GM18508 (cell line): ENCODE measurements around the gene CNIH2.
A peak's percentile ranks its signal among the peaks of the same experiment; 100 is the strongest.
"Not testable (repeated sequence)": the region's sequence is repeated elsewhere in the genome, so short reads cannot be mapped to it uniquely, and the experiment has no call there.

Source experiments
- ATAC-seq: cut with Tn5 transposase; IDR thresholded peaks from one replicate; pipeline ENCODE4 v1.9.1; 2021; ENCODE audit warnings: moderate number of reproducible peaks; ENCODE audit not compliant: insufficient read depth, unreplicated experiment

The CNIH2 gene

GRCh38 chr11:66288671-66289547, 10.9 kb downstream of the CNIH2 start, which contains the start of gene YIF1A:
TSS of gene YIF1A (minus strand) at chr11:66289143. CDS start at chr11:66288985, 158 bp downstream.
- ATAC-seq, result peak; percentile 72

DNA sequence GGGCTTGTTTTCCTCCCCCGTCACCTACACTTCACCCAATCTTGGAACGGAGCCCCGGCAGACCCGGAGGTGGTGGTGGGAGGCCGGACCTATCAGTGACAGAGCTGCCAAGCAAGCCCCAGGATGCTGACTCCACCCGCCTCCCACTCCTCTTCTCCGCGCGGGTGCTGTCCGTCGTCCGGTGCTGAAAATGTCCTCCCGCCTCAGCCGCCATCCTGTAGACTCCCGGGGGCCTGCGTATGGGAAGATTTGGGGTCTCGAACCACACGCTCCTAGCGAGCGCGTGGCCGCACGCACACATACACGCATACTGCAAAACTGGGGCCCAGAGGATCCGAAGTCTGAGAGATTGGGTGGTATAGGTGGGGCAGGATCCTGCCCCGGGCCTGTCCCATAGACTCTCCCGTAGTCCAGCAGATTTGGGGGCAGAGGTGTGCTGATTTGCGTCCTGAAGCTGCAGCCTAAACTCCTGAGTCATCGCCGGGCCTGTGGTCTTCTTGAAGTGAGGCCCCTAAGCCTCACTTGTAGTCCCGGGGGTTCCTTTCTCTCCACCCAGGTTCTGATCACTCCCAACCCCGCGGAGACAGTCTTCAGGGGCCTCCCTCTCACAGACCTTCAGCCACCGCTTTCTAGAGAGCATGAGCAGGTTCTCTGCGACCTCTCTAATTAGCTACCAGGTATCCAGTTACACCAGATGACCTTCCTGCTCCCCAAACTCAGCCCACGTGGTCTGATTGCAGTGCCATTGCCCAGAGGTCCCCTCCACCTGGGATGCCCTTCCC, 11.8 kb downstream of the CNIH2 start:
- peak; percentile 11 for ATAC-seq

GRCh38 chr11:66290330-66290621, 12.3 kb downstream of the CNIH2 start:
- no peak for ATAC-seq

DNA sequence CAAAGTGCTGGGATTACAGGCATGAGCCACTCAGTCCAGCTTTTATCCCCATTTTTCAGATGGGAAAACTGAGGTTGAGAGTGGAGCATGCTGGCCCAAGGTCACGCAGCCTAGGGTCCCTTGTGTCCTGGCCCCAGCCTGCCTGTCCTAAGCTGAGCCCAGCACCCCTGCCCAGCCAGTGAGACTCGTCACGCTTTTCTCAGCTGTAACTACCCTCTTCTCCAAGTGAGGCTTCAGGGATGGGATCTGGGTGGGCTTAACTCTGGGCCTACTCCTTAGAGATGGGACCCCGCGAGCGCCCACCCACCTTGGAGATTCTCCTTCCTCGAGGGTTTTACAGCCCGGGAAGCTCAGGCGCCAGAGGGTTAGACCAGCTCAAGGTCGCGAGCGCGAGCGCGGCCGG, 13.3 kb downstream of the CNIH2 start:
- no peak for ATAC-seq

DNA sequence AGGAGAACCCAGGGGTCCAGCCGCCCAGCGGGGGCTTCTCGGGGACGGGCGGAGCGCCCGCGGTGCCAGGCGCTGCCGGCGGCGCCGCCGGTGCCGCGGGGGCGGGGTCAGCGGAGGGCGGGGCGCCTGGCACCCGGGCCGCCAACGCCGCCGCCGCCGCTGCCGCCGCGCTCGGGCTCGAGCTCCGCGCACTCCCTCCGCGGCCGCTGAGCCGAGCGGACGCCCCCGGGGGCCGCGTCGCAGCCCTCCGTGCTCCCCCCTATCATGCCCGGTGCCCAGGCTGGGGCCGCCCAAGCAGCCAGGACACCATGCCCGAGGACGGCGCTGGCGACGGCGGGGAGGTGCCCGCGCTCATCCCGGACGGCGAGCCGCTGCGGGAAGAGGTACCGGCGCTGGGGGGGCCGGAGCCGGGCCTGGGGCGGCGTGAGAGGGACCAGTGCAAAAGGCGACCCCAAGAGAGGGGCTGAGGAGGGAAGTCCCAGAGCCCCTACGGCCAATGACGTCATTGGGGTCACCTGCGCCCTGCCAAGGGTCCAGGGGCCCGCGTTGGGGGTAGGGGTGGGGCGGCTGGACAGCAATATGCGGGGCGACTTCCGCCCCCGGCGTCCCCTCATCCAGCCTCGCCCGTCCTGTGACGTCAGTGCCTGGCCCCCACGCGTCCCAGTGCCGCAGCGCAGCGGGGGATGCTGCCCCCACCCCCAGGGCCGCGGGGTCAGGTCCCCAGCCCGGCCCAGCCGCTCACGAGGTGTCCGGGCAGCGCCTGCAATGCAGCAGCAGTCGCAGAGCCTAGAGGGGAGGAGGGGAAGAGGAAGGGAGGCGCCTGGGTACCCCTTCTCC, 13.9 kb downstream of the CNIH2 start, which contains the start of gene TMEM151A:
TMEM151A (plus strand) TSS at position 189 of the 837 bp plus-strand sequence; CDS start at position 309, 120 bp downstream.
- no peak for ATAC-seq

DNA sequence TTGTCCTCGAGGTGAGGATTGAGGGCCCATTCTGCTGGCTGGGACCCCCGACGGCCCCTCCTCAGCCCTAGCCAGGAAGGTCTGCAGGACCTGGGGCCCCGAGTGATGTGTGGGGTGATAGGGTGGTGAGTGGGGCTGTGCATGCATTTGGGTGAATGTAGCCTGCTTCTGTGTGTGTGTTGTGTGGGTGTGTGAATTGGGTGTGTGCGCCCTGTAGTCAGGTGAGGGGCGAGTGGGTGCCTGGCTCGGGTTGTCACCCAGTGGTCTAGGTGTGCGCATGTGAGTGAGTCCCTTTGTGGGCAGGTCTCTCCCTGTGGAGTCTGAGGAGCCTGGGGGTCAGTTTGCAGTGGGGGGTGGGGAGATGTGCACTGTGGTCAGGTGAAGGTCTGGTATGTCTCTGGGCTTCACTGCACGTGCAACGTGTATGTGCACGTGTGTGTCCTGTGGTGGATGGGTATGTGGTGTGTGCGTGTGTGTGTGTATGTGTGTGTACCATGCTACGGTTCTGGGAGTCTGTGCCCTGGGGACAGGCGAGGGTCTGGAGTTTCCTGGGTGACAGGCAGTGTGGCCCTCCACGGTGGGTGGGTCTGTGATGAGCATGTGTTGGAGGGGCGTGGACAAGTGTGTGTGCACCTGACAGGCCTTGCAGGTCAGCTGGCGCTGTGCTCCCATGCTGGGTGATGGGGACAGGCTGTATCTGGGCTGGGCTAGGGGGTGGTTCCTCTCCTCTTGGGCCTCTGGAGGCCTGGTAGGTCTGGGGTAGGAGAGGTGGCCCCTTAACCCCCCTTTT, 14.8 kb downstream of the CNIH2 start:
- ATAC-seq, result no peak

DNA sequence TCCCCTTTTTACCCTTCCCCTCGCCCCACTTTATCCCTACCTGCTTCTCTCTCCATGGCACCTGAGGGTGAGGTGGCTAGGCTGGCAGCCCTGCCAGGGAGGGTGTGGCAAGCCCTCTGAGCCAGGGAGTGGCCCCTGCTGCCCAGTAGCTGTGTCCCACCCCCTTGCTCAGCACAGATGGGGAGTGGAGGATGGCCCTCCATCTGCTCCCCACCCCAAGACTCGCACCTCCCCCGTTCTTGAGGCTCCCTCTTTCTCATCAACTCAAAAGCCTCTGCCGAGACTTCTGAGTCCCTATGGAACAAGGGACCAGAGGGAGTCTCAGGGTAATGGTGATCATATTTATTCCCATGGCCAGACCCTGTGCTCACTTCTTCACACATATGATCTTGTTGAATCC, 15.4 kb downstream of the CNIH2 start:
- ATAC-seq, result no peak

DNA sequence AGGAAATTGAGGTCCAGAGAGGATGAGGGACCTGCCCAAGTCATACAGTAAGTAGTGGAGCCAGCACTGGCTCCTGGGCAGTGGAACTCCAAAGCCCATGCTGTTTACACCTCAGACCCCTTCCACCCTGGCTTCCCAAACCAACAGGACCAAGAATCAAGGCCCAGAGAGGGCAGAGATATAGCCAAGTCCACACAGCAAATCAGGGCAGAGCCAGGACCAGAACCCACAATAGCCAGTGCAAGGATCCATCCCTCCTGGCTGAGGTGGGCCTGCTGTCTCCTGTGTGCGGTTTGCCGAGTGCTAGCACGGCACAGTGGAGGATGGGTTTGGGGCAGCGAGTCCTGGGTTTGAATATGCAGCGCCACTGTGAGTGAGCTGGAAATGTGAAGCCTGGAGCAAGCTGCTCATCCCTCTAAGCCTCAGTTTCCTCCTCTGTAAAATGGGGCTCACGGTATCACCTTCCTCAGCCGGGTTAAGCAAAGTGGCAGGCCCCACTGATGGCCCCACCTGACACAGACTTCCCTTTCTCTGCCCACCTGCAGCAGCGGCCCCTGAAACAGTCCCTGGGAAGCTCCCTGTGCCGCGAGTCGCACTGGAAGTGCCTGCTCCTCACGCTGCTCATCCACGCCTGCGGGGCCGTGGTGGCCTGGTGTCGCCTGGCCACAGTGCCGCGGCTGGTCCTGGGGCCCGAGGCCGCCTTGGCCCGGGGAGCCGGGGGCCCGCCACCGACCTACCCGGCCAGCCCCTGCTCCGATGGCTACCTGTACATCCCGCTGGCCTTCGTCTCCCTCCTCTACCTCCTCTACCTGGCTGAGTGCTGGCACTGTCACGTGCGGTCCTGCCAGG, 16.0 kb downstream of the CNIH2 start:
- no peak for ATAC-seq

DNA sequence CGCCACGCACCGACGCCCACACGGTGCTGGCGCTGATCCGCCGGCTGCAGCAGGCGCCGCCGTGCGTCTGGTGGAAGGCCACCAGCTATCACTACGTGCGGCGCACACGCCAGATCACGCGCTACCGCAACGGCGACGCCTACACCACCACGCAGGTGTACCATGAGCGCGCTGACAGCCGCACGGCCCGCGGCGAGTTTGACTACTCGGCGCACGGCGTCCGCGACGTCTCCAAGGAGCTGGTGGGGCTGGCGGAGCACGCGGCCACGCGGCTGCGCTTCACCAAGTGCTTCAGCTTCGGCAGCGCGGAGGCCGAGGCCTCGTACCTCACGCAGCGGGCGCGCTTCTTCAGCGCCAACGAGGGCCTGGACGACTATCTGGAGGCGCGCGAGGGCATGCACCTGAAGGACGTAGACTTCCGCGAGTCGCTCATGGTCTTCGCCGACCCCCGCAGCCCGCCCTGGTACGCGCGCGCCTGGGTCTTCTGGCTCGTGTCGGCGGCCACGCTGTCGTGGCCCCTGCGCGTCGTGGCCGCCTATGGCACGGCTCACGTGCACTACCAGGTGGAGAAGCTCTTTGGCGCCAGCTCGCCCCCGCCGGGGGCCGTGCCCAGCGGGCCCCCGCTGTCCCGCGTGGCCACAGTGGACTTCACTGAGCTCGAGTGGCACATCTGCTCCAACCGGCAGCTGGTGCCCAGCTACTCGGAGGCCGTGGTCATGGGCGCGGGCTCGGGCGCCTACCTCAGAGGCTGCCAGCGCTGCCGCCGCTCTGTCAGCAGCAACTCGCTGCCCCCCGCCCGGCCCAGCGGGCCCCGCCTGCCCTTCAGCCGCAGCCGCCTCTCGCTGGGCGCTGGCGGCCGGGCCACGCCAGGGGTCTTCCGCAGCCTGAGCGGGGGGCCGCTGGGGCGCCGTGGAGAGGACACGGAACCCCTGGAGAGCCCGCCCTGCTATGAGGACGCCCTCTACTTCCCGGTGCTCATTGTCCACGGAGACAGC, 16.9 kb downstream of the CNIH2 start:
- no peak for ATAC-seq

GRCh38 chr11:66297610-66298009, 19.6 kb downstream of the CNIH2 start:
- ATAC-seq, result no peak

- ATAC-seq, result no peak
Measured at GRCh38 chr11:66299186-66299585, 21.2 kb downstream of the CNIH2 start.

DNA sequence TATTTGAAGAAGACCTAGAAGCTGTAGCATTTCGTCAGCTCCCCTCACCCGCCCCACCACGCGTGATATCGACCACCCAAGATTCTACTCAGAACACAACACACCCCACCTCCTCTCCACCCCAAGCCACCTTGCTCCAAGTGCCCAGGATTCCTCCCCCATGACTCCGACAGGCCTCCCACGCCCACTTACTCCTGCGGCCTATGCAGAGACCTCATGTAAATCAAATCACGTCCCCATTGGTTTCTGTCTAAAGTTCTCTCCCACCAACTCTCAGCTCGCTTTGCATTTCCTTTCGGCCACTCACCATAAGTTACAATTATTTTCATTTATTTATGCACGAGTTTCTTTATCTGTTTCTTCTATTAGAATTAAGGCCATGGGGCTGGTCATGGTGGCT, 24.7 kb downstream of the CNIH2 start:
- ATAC-seq, result no peak

DNA sequence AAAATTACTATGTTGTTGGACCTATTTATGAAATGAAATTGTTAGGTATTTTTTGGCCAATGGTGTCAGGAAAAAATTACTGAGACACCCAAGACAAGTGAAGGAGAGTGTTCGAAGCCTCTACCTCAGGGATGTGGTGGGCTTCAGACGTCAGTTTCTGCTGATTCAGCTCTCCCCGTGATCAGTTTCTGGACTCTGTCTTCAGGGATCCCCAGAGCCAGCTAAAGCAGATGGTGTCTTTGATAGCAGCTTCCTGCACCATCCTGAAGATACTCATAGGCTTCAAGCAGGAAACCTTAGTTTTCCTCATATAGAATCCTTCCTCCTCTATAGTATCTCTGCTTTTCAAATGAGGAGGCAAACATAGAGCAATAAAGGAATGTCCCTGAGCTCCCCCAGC, 31.5 kb downstream of the CNIH2 start:
- no peak for ATAC-seq

GRCh38 chr11:66310324-66310723, 32.3 kb downstream of the CNIH2 start:
- no peak for ATAC-seq

DNA sequence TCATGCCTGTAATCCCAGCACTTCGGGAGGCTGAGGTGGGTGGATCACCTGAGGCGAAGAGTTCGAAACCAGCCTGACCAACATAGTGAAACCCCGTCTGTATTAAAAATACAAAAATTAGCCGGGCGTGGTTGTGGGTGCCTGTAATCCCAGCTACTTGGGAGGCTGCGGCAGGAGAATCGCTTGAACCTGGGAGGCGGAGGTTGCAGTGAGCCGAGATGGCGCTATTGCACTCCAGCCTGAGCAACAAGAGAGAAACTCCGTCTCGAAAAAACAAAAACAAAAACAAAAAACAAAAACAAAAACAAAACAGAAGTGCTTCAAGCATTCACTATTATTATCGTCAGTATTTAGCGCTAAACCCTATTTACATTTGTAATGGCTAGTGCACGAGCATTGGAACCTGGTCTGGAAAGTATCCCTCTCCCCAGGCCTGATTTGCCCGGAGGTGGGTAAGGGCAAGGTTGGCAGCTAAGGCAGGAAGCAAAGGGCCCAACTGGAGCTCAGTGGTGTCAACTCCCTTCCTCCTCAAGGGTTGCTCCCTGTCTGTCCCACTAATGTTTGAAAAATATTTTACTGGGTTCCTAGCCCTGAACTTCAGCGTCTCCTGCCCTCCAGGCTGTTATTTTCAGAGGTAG, 32.9 kb downstream of the CNIH2 start:
- not testable (repeated sequence) for ATAC-seq

GRCh38 chr11:66311470-66311964, 33.5 kb downstream of the CNIH2 start:
- no peak for ATAC-seq

DNA sequence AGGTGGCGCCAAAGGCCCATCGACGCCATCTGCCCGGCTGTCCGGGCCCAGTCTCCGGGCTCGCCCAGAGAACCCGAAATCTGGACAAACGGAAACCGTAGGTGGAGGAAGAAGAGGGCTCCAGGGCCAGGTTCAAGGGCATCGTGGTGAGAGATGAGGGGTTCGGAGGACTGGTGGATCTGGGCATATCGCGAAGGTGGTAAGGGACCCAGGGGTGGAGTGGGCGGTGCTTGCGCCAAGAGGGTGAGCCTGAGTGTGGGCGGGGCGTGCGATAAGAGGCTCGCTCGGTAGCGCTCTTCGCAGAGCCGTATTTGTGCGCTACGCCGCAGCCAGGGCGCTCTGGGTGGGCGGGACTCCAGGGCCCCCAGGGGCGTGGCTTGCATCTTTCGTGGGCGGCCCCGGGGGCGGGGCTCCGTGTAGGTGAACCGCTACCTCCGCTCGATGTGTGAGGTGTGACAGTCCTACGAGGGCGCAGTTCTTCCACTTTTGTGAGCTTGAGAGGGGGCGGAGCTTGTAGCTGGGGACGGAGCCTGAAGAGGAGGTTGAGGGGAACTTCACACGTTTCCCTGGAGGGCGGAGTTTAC, 34.1 kb downstream of the CNIH2 start:
- ATAC-seq, result peak; percentile 41
